SK-N-MC (cell line): ENCODE results near the gene ARID1A.
A peak's percentile ranks its signal among the peaks of the same experiment; 100 is the strongest.

ENCODE experiments used
- DNase-seq: peaks from one replicate; pipeline ENCODE4 v3.0.0-alpha.2; 2011; ENCODE audit warnings: low read depth, low spot score
- H3K27ac ChIP-seq: fragments of 200-600 bp; sonication (generic); 2 replicates; pipeline ENCODE4 v1.5.1; 2016; ENCODE audit warnings: mixed run types
- H3K36me3 ChIP-seq: fragments of 200-600 bp; sonication (generic); 2 replicates; pipeline ENCODE4 v1.6.1; 2017; ENCODE audit warnings: antibody characterized with exemption, low read length, mixed read lengths; ENCODE audit not compliant: insufficient read depth
- H3K4me3 ChIP-seq: fragments of 200-600 bp; sonication (generic); 2 replicates; pipeline ENCODE4 v1.5.1; 2016
- H3K9ac ChIP-seq: fragments of 200-600 bp; sonication (generic); 2 replicates; pipeline ENCODE4 v1.8.0; 2017; ENCODE audit warnings: mixed run types, mixed read lengths; ENCODE audit not compliant: insufficient read length
- H3K9me3 ChIP-seq: fragments of 200-600 bp; sonication (generic); 2 replicates; pipeline ENCODE4 v1.6.1; 2017; ENCODE audit warnings: low read depth, mild to moderate bottlenecking, antibody characterized with exemption, low read length, moderate library complexity, mixed read lengths
- EZH2 ChIP-seq: fragments of 200-600 bp; sonication (generic); IDR thresholded peaks from one replicate; pipeline ENCODE4 v1.6.1; 2017; ENCODE audit warnings: antibody characterized with exemption
- FOXP2 ChIP-seq: optimal IDR thresholded peaks from 2 replicates; pipeline ENCODE3; 2011; ENCODE audit warnings: mild to moderate bottlenecking, moderate library complexity; ENCODE audit not compliant: insufficient read depth; ENCODE audit errors: extremely low read length, control extremely low read depth
- POLR2AphosphoS5 ChIP-seq: IDR thresholded peaks from 2 replicates; pipeline ENCODE4 v1.6.1; 2012; ENCODE audit warnings: mild to moderate bottlenecking, low read depth, low read length, borderline replicate concordance

ARID1A gene

GRCh38 chr1:26811057-26811456 is 115.2 kb downstream of the ARID1A start:
- no peak overlapping the region for H3K27ac ChIP-seq
- H3K9ac ChIP-seq, result no peak overlapping the region
- no peaks in the 10 kb centered on the region for H3K36me3 ChIP-seq
- TF ChIP-seq POLR2AphosphoS5, result no peak
- no peak for TF ChIP-seq FOXP2
- TF ChIP-seq EZH2, result no peak
- H3K4me3 ChIP-seq, result no peak overlapping the region
- no peaks in the 10 kb centered on the region for H3K9me3 ChIP-seq
- no peak for DNase-seq

GRCh38 chr1:26811708-26812107 is 115.9 kb downstream of the ARID1A start:
- DNase-seq, result no peak
- Histone ChIP-seq H3K4me3 (no peak overlapping the region), H3K36me3 (no peaks in the 10 kb centered on the region)

DNA sequence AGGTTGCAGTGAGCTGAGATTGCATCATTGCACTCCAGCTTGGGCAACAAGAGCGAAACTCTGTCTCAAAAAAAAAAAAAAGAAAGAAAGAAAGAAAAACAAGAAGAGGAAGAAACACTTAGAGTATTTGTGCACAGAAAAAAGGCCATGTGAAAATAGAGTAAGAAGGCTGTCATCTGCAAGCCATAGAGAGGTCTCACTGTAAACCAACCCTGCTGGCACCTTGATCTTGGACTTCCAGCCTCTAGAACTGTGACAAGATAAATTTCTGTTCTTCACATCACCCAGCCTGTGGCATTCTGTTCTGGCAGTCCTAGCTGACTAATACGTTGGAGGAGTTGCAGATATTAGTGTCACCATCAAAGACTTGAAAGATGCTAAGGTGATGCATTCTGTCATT is 118.6 kb downstream of the ARID1A start:
- TF ChIP-seq FOXP2 (no peak), EZH2 (no peak), POLR2AphosphoS5 (no peak)
- no peaks in the 10 kb centered on the region for H3K36me3 ChIP-seq
- no peak for DNase-seq
- H3K9ac ChIP-seq, result no peak overlapping the region
- H3K27ac ChIP-seq, result no peak overlapping the region
- no peak overlapping the region for H3K4me3 ChIP-seq
- no peaks in the 10 kb centered on the region for H3K9me3 ChIP-seq

More at GRCh38 chr1:26811708-26812107, 115.9 kb downstream of the ARID1A start:
- Histone ChIP-seq H3K27ac (no peak overlapping the region), H3K9me3 (no peaks in the 10 kb centered on the region), H3K9ac (no peak overlapping the region)
- TF ChIP-seq POLR2AphosphoS5 (no peak), EZH2 (no peak), FOXP2 (no peak)

DNA sequence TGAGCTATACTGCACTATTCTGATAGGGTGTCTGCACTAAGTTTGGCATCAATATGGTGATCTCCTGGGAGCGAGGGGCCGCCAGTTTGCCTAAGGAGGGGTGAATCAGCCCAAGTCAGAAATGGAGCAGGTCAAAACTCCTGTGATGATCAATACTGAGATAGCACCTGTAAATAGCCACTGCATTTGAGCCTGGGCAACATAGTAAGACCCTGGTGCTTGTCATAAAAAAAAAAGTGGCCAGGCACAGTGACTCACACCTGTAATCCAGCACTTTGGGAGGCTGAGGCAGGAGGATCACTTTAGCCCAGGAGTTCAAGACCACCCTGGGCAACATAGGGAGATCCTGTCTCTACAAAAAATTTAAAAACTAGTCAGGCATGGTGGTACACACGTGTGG is 119.1 kb downstream of the ARID1A start:
- H3K36me3 ChIP-seq, result no peaks in the 10 kb centered on the region
- DNase-seq, result no peak
- H3K4me3 ChIP-seq, result no peak overlapping the region
- H3K9ac ChIP-seq, result no peak overlapping the region
- no peaks in the 10 kb centered on the region for H3K9me3 ChIP-seq
- TF ChIP-seq FOXP2 (no peak), POLR2AphosphoS5 (no peak), EZH2 (no peak)
- no peak overlapping the region for H3K27ac ChIP-seq

DNA sequence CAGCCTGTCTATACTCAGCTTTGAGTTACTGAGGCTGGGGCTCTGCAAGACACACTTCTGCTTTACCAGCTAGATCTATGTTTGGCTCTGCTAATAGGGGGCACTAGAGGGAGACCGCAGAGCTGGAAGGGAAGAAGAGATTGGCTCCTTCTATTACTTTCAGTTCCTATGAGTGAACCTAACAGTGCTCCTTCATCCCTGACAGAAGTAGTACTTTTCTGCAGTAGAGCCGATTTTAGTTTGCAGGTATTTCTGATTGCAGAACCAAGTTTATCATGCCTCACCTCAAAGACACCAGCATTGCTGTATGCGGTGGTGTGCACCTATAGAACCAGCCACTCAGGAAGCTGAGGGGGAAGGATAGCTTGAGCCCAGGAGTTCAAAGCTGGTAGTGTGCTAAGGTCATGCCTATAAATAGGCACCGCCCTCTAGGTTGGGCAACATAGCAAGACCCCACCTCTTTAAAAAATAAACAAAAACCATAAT is 125.0 kb downstream of the ARID1A start:
- no peak for TF ChIP-seq EZH2
- TF ChIP-seq FOXP2, result no peak
- TF ChIP-seq POLR2AphosphoS5, result no peak
- no peak overlapping the region for H3K4me3 ChIP-seq
- no peaks in the 10 kb centered on the region for H3K9me3 ChIP-seq
- DNase-seq, result no peak
- H3K36me3 ChIP-seq, result no peaks in the 10 kb centered on the region
- H3K9ac ChIP-seq, result no peak overlapping the region
- no peak overlapping the region for H3K27ac ChIP-seq

GRCh38 chr1:26822737-26823395 is 127.1 kb downstream of the ARID1A start:
- no peak for TF ChIP-seq POLR2AphosphoS5
- TF ChIP-seq FOXP2, result no peak
- TF ChIP-seq EZH2, result no peak
- no peaks in the 10 kb centered on the region for H3K9me3 ChIP-seq
- H3K4me3 ChIP-seq, result no peak overlapping the region
- DNase-seq, result no peak
- H3K9ac ChIP-seq, result no peak overlapping the region
- H3K27ac ChIP-seq, result no peak overlapping the region
- no peaks in the 10 kb centered on the region for H3K36me3 ChIP-seq

- no peak for DNase-seq
- Histone ChIP-seq H3K9me3 (no peaks in the 10 kb centered on the region), H3K4me3 (no peak overlapping the region), H3K27ac (no peak overlapping the region), H3K9ac (no peak overlapping the region), H3K36me3 (no peaks in the 10 kb centered on the region)
- no peak for TF ChIP-seq FOXP2
Measured at GRCh38 chr1:26824731-26825130, 128.9 kb downstream of the ARID1A start.

GRCh38 chr1:26826261-26827105 is 130.7 kb downstream of the ARID1A start, which contains the start of gene ZDHHC18:
ZDHHC18 (plus strand) TSS chr1:26826688; CDS start chr1:26826805, 117 bp downstream.
- Histone ChIP-seq H3K36me3 (peaks cover 2% of the 10 kb centered on the region; the same call in 1 of the 2 replicates), H3K27ac (no peak within 1 kb of the TSS), H3K4me3 (peak within 1 kb of the TSS; percentile 81), H3K9ac (peak within 1 kb of the TSS; percentile 75), H3K9me3 (no peaks in the 10 kb centered on the region)
- no peak for TF ChIP-seq EZH2
- TF ChIP-seq FOXP2, result no peak
- no peak for TF ChIP-seq POLR2AphosphoS5
- DNase-seq, result no peak
